Mesothelial cell of epicardium (in vitro differentiated cells): ENCODE results near the gene EBP. TPM values are rescaled to one million over a fixed set of nuclear protein-coding genes. Genes with fewer than 3 reads are reported as not detected.

Experiments
- DNase-seq, 2 experiments: peaks; one replicate each; pipeline ENCODE4 v3.0.0; 2021; ENCODE audit warnings: low spot score in 2 of 2; ENCODE audit not compliant: unreplicated experiment in 2 of 2
- H3K27ac Mint-ChIP-seq: 2 replicates; pipeline ENCODE4 v1.8.0; 2021; ENCODE audit warnings: mixed read lengths
- H3K27me3 Mint-ChIP-seq: 2 replicates; pipeline ENCODE4 v1.8.0; 2021; ENCODE audit warnings: low read depth, mixed read lengths
- H3K36me3 Mint-ChIP-seq: 2 replicates; pipeline ENCODE4 v1.8.0; 2021; ENCODE audit warnings: mixed read lengths
- H3K4me1 Mint-ChIP-seq: 2 replicates; pipeline ENCODE4 v1.8.0; 2021; ENCODE audit warnings: mixed read lengths
- H3K4me3 Mint-ChIP-seq: 2 replicates; pipeline ENCODE4 v1.8.0; 2021; ENCODE audit warnings: mild to moderate bottlenecking, moderate library complexity, mixed read lengths
- H3K9me3 Mint-ChIP-seq: 2 replicates; pipeline ENCODE4 v1.8.0; 2021; ENCODE audit warnings: mixed read lengths
- CTCF ChIP-seq: fragments of 200-600 bp; sonication (generic); IDR thresholded peaks from one replicate; pipeline ENCODE4 v1.5.0; 2021; ENCODE audit warnings: antibody characterized with exemption; ENCODE audit not compliant: unreplicated experiment
- total RNA-seq: library from RNA; stranded (reverse); gene quantifications from 3 replicates; pipeline ENCODE4 v1.2.1, GENCODE V29; 2021

Gene EBP
- total RNA-seq, 1 donor from 2014 or later: 48.9 TPM

DNA sequence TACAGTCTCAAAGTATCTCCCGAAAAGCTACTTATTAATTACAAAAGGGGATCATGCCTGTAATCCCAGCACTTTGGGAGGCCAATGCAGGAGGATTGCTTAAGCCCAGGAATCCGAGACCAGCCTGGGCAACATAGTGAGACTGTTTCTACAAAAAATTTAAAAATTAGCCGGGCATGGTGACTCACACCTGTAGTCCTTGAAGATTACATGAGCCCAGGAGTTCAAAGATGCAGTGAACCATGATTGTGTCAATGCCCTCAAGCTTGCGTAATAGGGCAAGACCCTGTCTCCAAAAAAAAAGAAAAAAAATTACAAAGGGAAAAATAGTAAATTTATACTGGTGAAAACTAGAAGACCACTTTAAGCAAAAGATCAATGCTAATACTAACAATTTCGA is 16.1 kb upstream of the EBP start:
- no peak for DNase-seq
- Mint-ChIP-seq H3K4me1 (peaks cover 6% of the 10 kb centered on the region), H3K4me3 (no peak overlapping the region), H3K36me3 (no peaks in the 10 kb centered on the region), H3K27me3 (no peaks in the 10 kb centered on the region), H3K9me3 (peaks cover under 1% of the 10 kb centered on the region), H3K27ac (no peak overlapping the region)
- no peak for TF ChIP-seq CTCF

- DNase-seq: no peak
- Mint-ChIP-seq H3K36me3 (no peaks in the 10 kb centered on the region), H3K4me1 (peaks cover 6% of the 10 kb centered on the region), H3K27ac (no peak overlapping the region), H3K27me3 (no peaks in the 10 kb centered on the region), H3K4me3 (peak overlapping the region; percentile 17), H3K9me3 (peaks cover 8% of the 10 kb centered on the region)
- TF ChIP-seq CTCF: no peak
Measured at GRCh38 chrX:48507246-48507645, 14.4 kb upstream of the EBP start.

DNA sequence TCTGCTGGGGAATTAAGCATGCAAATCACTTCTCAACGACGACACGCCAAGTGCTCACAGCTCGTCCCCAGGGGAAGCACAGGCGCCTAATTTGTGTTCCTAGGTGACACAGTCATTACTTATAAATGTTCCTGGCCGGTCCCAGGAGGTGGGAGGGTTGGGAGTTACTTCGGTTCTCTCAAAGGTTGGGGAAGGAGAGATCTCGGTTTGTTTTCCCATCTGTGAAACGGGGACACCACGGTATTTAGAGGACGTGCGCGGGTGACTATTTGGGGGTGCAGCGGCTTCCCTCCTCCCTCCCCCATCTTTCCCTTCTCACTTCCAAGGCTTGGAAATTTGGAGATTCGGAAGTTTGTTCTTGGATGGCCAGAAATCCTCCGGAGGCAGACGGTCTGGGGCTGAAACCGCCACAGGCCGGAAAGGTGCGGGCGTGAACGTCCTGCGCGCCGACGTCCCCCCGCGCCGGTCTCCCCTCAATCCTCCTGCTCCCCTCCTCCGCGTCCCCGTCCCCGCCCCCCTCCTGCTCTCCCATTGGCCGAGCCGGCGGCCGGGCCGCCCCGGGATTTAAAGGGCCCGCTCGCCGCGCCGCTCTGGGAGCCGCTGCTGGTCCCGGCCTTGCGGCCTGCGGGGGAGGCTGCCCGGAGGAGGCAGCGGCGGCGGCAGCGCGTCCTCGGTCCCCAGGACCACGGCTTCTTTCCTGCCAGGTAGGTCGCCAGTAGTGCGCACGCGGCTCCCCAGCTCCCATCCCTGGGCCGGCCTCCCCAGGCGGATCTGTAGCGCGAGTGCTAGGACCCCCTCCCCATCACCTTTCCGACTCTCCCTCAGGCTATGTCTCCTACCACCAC is 13.0 kb upstream of the EBP start, which contains the start of gene PORCN:
Gene PORCN (plus strand): TSS at position 593 of the 845 bp plus-strand sequence. CDS start 829 bp downstream, outside the sequence.
- no peaks in the 10 kb centered on the region for H3K36me3 Mint-ChIP-seq
- peak within 1 kb of the TSS; percentile 82 for H3K4me3 Mint-ChIP-seq
- peak; percentile 55 to 75 for DNase-seq
- H3K9me3 Mint-ChIP-seq: peaks cover 12% of the 10 kb centered on the region
- H3K4me1 Mint-ChIP-seq: peaks cover 6% of the 10 kb centered on the region
- H3K27ac Mint-ChIP-seq: peak within 1 kb of the TSS; percentile 47
- H3K27me3 Mint-ChIP-seq: no peaks in the 10 kb centered on the region
- TF ChIP-seq CTCF: no peak

DNA sequence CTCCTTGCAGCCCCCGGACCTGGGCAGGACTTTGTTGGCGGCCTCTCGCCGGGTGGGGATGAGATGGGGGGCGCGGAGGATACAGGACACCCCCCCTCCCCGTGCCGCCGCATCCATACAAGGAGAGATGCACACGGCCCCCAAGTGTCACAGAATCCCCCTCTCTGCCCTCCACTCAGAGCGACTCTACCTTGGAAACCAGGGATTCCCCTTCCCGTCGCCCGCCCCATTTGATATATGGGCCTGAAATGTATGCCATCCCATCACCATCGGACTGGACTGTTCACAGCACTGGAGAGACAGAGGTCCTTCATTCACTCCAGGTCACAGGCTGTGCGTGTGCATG is 12.4 kb upstream of the EBP start:
- Mint-ChIP-seq H3K27ac (peak overlapping the region; percentile 47), H3K27me3 (no peaks in the 10 kb centered on the region), H3K9me3 (peaks cover 13% of the 10 kb centered on the region), H3K4me1 (peaks cover 6% of the 10 kb centered on the region), H3K4me3 (peak overlapping the region; percentile 82), H3K36me3 (no peaks in the 10 kb centered on the region)
- no peak for DNase-seq
- no peak for TF ChIP-seq CTCF

GRCh38 chrX:48509619-48510018 is 12.0 kb upstream of the EBP start:
- no peak for TF ChIP-seq CTCF
- no peak for DNase-seq
- Mint-ChIP-seq H3K4me1 (peaks cover 6% of the 10 kb centered on the region), H3K27ac (peak overlapping the region; percentile 47), H3K4me3 (peak overlapping the region; percentile 82), H3K9me3 (peaks cover 13% of the 10 kb centered on the region), H3K36me3 (peaks cover 2% of the 10 kb centered on the region), H3K27me3 (no peaks in the 10 kb centered on the region)
